Measurements from ENCODE around the gene SUGP1.
"Not testable (repeated sequence)": the region's sequence is repeated elsewhere in the genome, so short reads cannot be mapped to it uniquely, and the experiment has no call there.

SUGP1 gene, protein sequence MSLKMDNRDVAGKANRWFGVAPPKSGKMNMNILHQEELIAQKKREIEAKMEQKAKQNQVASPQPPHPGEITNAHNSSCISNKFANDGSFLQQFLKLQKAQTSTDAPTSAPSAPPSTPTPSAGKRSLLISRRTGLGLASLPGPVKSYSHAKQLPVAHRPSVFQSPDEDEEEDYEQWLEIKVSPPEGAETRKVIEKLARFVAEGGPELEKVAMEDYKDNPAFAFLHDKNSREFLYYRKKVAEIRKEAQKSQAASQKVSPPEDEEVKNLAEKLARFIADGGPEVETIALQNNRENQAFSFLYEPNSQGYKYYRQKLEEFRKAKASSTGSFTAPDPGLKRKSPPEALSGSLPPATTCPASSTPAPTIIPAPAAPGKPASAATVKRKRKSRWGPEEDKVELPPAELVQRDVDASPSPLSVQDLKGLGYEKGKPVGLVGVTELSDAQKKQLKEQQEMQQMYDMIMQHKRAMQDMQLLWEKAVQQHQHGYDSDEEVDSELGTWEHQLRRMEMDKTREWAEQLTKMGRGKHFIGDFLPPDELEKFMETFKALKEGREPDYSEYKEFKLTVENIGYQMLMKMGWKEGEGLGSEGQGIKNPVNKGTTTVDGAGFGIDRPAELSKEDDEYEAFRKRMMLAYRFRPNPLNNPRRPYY

DNA sequence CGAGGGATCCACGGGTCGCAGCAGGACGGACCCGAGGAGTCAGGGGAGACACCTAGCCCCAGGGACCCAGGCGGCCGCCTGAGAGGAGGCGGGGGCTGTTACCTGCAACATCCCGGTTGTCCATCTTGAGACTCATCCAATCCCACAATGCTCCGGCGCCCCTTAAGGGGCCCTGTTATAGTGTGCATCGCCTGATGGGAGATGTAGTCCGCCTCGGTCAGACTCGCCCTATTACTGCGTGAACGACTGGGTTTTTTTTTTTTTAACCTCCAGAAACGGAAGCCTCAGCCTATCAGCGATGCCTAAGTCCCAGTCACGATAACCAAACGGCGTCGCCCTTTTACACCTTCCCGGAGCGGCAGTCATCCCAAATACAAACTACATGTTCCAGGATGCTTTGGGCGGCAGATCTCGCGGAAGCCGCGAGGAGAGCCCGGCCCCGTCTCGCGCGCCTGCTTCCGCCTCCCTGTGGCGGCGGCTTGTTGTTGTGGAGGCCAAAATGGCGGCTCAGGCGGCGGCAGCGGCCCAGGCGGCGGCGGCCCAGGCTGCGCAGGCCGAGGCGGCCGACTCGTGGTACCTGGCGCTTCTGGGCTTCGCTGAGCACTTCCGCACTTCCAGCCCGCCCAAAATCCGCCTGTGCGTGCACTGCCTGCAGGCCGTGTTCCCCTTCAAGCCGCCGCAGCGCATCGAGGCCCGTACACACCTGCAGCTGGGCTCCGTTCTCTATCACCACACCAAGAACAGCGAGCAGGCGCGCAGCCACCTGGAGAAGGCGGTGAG, at the start of gene SUGP1, which contains the start of gene MAU2:
Gene SUGP1 (minus strand): TSS at position 149 of the 780 bp plus-strand sequence. CDS start 13 bp downstream, at position 136.
Gene MAU2 (plus strand): TSS at position 469 of the 780 bp plus-strand sequence. CDS start 31 bp downstream, at position 500.
- FAIRE-seq = no peak

DNA sequence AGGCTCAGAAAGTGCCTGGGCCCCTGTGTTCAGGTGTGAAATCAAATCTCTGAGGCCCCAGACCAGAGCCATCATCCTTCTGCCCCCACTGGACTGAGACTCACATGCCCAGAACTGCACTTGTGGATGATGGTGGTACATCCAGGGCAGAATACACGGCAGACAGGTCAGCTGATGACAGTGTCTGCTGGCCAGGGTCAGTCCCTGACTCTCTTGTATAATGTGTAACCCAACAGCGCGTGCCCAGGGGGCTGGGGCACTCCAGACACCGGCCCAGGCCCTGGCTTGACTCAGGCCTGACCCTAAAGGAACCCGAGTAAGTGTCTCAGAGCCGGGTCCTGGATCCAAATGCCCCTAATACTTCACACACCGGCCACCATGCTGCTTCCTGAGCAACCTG, 47.8 kb upstream of the SUGP1 start:
- no peak for FAIRE-seq

DNA sequence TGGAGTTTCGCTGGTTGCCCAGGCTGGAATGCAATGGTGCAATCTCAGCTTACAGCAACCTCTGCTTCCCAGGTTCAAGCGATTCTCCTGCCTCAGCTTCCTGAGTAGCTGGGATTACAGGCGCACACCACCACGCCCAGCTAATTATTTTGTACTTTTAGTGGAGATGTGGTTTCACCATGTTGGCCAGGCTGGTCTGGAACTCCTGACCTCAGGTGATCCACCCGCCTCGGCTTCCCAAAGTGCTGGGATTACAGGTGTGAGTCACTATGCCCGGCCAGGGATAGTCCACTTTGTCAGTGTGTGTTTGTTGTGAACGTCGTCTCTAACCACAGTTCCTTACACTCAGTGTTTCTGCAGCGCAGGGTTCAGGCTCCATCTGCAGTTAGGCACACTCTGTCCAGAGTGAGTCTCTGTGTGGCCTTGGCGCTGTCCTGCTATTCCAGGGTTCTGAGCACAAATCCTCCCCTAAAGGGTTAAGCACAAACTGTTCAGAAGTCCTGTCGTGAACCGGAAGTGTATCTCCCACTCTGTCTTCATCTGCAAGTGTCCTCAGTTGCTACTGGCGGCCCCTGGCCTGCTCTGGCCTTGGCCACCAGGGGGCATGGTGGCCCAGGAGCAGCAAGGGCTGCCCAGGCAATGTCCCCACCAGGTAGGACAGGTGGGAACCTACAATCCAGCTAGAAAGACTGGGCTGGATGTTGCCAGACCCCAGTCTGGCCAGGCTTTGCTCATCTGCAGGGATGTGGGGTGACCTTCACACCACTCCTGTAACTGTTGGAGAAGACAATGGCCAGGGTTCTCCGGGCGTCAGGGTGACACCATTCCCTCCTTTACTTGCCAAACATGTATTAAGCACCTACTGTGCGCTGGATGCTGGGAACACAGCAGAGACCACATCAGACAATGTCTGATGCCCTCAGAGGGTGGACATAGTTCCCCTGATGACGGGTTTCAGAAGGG, 46.4 kb upstream of the SUGP1 start:
- FAIRE-seq = no peak

DNA sequence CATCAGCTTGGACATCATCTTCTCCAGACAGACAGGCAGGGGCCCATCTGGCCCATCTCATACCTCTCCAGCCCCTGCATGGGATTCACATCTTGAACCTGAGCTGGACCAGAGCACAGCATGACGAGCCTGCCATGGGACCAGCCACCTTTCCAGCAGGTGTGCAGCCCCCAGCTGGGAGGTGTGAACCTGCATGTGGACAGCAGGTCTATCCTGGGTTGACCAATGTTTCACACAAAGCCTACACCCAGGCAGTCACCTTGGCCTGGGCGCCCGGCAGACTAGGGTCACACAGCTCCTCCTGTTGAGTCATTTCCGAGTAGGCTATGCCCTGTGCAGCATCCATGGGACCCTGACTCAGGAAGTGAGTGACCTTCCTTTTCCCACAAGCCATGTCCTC, 41.8 kb upstream of the SUGP1 start:
- FAIRE-seq = no peak

DNA sequence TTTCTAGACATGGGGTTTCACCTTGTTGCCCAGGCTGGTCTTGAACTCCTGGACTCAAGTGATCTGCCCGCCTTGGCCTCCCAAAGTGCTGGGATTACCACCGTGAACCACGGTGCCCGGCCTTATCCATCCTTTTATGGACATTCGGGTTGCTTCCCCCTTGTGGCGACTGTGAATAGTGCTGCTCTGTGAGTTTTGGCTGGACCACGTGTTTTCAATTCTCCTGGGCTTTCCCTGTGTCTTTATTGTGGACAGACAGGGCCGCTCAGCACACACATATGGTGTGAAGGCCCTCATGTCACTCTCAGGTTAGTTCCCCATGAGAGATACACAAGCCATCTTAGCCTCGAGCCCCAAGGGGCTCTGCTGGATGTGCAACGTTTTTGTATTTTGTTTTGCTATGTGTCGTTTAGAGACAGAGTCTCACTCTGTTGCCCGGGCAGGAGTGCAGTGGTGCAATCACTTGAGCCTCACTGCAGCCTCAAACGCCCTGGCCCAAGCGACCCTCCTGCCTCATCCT, 40.8 kb upstream of the SUGP1 start:
- FAIRE-seq = no peak

DNA sequence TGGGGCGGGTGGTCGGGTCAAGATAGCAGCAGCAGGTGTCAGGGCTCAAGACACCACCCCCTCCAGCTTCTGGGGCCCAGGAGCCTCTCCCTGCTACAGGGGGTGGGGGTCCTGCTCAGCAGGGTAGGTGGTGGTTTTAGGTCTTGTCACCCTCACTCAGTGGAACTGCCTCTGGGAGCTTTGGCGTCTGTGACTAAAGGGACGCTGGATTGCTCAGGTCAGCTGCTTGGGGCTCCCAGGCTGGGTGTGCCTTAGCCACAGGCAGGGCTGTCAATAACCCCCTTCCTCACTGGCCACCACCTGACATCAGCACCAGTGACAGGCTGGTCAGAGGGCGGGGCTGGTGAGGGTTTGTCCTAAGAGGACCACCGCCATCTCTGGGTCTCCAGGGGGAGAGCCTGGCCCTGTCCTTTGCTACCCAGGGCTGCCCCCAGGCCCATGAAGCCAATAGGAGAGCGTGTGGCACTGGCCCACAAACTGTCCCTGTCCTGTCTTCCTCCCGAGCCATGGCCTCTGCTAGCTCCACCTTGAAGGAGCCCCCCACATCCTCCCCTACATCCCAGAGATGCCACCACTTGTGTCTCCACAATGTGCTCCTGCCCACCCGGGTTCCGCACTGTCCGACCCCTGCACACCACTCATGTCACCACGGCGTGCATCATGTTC, 36.7 kb upstream of the SUGP1 start:
- no peak for FAIRE-seq

DNA sequence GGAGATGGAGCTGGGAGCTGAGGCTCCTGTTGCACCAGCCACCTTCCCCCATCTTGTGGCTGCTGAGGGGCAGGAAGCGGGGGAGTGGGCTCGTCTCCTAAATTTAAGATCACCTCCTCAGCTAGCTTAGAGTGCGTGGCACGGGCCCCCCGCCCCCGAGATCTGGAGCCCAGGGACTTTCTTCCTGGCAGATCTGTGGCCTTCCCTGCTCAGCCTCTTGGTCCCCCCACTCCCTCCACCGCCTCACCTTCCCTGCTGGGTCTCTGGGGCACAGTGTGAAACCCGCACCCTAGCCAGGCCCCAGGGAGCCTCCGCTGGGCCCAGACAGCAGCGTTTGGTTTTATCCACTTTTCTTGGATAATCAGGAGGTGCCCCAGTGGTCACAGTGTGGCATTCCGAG, 36.2 kb upstream of the SUGP1 start:
- no peak for FAIRE-seq

DNA sequence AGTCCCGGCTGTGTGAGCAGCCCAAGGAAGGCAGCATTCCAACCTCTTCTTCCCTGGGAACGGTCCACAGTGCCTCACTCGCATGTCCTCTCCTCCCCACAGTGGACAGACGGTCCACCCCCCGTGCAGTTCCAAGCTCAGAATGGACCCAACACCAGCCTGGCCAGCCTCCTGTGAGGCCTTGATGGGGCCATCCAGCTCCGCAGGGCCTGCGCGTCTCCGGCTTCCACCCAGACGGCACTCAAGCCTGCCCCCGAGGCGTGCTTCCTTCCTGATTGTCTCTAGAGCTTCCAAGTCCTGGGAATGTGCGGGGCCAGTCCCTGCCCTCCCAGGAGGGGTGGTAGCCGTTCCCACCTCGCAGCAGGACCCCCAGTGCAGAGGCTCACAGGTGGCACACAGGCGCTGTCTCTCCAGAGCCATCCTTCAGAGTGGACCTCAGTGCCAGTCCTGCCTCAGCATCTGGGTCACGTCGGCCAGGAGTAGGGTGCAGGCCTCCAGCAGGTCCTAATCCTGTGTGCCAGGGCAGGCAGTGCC, 35.4 kb upstream of the SUGP1 start:
- FAIRE-seq = no peak

DNA sequence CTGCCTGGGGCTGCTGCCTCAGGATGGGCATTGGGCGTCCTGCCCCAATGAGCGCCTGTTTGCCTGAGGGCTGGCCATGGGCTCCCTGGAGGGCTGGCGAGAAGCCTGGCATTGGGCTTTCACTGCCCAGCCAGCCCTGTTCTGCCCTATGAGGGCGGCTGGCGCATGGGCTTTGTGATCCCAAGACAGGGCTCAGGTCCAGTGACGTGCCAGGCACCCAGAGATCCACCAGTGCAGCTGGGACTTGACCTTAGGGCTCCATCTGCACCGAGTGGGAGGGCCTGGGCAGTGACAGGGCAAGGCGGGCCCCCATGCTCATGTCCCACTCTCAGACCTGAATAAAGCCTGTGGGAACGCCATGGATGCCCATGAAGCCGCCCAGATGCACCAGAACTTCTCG, 34.6 kb upstream of the SUGP1 start:
- FAIRE-seq = no peak

DNA sequence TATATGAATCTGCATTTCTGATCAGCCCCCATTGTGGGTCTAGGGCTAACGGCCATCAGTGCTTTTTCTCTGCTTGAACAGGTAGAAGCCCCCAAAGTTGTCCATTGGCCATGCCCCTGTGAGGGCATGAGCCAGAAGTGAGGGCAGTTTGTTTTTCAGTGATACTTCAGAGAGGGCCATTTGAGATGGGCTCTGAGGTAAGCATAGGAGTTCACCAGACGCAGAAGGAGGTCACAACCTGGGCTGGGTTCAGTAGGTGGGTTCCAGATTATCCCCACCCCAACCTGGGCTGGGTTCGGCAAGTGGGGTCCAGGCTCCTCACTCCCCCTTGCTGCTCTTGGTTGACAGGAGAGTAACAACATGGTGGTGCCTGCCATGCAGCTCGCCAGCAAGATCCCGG, 33.7 kb upstream of the SUGP1 start:
- FAIRE-seq = no peak

DNA sequence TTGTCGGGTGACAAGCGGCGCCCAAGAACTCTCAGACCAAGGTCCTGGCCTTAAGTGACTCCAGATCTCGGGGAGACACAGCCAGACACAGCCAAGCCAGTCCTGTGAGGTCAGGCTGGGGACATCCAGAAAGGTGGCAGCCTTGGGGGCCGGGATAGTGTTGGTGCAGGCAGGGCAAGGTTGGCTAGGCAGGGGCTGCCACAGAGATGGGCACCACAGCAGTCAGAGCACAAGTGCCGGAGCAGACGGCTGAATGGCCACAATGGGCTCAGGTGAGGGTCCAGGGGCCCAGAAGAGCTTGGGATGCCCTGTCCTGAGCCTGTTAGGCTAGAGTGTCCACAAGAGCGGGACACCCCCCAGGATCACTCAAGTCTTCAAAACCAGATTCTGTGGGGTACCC, 32.5 kb upstream of the SUGP1 start:
- FAIRE-seq = no peak

DNA sequence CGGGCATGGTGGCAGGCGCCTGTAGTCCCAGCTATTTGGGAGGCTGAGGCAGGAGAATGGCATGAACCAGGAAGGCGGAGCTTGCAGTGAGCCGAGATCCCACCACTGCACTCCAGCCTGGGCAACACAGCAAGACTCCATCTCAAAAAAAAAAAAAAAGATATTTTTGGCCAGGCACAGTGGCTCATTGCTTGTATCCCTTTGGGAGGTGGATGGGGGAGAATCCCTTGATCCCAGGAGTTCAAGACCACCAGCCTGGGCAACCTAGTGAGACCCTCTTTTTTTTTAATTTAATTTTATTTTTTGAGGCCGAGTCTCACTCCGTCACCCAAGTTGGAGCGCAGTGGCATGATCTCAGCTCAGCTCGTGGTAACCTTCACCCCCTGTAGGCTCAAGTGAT, 30.4 kb upstream of the SUGP1 start:
- not testable (repeated sequence) for FAIRE-seq

DNA sequence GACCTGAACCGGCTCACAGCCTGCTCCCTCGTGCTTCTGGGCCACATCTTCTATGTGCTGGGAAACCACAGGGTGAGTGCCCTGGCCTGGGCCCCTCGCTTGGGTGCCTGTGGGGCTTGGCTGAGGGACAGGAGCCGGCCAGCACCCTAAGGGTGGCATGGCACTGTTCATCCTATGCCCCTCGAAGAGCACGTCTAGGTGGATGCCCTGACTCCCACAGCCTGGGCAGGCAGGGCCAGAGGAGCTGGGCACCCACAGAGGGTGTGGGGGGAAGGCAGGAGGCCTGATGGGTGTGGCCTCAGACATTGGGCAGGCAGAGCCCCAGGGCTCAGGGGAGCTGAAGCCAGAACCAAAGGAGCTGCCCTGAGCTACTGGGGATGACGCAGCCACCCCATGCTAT, 29.1 kb upstream of the SUGP1 start:
- FAIRE-seq = no peak

DNA sequence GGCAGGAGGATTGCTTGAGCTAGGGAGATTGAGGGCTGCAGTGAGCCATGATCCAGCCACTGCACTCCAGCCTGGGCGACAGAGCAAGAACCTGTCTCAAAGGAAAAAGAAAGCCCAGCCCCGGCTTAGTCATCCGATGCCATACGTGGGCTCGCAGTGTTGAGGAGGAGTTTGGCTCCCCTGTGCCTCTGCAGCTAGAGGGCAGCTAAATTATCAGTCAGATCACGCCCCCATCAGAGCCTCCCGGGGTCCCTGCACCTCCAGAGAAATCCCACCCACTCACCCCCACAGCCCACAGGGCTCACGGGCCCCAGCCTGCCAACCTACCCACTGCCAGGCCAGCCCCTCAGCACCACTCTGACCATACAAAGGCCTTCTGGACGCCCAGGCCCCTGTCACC, 28.0 kb upstream of the SUGP1 start:
- no peak for FAIRE-seq

DNA sequence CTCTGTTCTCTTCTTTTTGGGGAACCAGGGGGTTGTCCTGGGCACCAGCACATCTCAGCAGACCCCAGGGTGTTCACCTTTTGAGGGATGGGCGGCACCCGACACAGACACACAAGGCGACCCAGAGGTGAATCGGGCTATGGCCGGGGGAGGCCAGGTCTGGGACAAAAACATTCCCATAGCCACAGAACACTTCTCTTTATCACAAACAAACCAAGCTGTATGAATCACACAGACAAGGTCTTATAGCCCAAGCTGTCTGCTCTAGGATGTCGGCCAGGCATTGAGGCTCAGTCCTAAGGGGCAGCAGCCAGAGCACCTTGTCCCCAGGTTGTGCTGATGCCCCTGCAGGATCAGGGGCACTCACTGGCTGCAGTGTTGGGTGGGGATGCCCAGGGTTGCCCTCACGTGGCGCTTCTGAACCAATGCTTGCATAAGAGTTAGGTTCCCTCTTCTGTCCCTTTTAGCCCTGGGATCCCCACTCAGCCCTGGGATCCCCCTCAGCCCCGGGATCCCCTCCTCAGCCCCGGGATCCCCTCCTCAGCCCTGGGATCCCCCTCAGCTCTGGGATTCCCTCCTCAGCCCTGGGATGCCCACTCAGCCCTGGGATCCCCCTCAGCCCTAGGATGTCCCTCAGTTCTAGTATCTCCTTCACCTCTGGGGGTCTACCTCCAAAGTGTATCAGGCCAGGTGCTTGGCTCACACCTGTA, 27.2 kb upstream of the SUGP1 start:
- FAIRE-seq = no peak

DNA sequence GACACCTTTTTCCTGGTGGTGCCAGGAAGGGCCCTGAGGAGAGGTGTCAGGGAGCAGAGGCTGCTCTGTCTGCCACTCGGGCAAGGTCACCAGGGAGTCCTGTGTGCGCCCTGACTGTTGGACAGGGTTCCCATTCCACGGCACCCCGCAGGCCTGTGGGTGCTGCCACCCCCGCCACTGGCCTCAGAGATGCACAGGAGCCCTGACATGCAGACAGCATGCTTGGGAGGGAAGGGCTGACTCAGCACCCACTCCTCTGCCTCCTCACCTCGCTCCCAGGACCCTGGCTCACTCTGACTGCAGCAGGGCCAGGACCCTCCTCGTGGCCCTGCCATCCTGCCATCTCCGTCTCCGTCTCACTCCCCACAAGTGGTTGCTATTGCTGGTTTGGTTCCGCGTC, 25.7 kb upstream of the SUGP1 start:
- no peak for FAIRE-seq

DNA sequence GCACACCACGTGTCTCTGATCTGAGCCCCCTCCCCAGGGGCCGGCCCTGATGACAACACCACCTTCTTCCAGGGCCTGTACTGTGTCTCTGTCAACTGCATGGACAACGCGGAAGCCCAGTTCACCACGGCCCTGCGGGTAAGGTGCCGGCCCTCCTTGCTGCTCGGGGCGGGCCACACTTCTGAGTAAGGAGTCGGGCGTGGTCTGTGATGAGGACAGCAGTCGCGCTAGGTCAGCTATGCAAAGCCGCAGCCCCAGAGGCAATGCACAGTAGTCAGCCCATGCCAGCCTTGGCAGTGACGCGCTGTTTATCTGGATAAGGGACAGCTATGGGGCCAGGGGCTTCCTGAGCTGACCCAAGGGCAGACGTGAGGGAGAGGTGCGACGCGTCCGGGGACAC, 24.9 kb upstream of the SUGP1 start:
- no peak for FAIRE-seq

DNA sequence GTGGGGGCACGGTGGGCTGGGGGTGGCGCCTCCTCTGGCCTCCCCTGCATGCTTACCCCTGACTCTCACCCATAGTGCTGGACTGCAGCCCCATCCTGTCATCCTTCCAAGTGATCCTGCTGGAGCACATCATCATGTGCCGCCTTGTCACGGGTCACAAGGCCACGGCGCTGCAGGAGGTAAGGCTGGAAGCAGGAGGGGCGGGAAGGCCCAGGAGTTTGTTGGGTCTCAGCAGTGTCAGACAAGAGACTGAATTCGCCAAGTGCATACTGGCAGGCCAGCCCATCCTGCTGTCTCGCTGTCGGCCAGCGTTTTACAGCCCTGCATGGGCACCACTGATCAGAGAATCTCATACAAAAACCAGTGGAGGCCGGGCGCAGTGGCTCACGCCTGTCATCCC, 23.5 kb upstream of the SUGP1 start:
- no peak for FAIRE-seq

DNA sequence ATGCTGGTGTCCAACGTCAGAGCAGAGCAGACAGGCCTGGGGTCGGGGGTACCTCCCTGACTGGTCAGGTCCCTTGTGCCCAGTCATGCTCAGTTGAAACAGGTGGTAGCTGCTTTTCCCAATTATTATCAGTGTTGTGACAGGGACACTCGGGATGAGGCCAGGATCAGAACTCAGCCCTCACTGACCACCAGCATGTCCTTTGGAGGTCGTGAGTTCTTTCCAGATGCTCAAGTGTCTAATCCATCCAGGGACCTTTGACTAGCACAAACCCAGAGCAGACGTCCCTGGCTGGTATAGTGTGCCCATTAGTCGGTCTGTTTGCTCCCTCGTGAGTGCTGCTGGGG, 22.7 kb upstream of the SUGP1 start:
- FAIRE-seq = no peak

DNA sequence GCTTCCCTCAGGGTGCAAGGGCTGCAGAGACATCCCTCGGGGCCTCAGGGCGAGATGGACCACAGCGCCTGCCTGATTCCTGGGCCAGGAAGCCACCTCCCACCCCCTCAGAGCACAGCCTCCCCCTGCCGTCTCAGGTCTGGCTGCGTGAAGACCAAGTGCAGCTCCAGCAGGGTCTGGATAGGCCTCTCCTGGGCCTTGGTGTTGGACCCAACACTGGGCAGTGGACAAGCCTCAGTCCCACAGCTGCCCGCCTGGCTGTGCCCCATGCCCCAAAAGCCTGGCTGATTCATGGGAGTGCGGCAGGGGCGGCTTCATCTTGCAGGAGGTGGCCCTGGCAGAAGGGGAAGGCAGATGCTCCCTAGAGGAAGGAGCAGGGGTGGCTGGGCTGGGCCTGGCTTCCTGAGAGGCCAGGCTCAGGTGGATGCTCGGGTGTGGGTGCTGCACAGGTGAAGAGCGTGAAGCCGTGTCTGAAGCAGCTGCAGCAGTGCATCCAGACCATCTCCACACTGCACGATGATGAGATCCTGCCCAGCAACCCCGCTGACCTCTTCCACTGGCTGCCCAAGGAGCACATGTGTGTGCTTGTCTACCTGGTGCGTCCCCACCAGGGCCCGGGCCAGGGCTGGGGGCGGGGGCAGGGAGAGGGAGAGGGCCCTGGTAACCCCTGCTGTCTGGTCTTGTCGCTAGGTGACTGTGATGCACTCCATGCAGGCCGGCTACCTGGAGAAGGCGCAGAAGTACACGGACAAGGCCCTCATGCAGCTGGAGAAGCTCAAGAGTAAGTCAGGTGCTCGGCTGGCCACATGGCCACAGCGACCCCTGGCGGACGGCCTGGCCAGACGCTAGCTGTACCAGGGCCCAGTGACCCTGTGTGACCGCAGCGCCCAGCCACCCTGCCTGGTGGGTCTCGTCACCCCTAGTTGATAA, 22.0 kb upstream of the SUGP1 start:
- no peak for FAIRE-seq
